ENCODE data around the gene RAB43.
"Not testable (repeated sequence)": the region's sequence is repeated elsewhere in the genome, so short reads cannot be mapped to it uniquely, and the experiment has no call there.

Gene RAB43

DNA sequence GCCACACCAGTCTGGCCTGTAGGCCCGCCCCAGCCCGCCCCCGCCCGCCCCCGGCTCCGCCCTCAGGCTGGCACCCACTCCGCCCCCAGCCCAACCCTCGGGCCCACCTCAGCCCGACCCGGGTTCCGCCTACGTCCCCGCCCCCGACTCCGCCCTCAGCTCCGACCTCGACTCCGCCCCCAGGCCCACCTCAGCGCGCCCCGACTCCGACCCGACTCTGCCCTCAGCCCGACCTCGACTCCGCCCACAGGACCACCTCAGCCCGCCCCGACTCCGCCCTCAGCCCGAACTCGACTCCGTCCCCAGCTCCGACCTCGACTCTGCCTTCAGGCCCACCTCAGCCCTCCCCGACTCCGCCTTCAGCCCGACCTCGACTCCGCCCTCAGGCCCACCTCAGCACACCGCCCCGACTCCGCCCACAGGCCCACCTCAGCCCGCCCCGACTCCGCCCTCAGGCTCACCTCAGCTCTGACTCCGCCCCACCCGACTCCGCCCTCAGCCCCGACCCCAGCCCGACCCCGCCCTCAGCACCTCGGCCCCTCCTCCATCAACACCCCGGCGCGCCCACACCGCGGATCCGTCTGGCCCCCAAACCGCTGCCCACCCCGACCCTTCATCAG lies at the start of gene RAB43:
RAB43 (minus strand) TSS at position 13 of the 620 bp plus-strand sequence. CDS start 315 bp downstream, outside the sequence.
- DNase-seq (ENCODE audit: low spot score): peak; percentile 94

DNA sequence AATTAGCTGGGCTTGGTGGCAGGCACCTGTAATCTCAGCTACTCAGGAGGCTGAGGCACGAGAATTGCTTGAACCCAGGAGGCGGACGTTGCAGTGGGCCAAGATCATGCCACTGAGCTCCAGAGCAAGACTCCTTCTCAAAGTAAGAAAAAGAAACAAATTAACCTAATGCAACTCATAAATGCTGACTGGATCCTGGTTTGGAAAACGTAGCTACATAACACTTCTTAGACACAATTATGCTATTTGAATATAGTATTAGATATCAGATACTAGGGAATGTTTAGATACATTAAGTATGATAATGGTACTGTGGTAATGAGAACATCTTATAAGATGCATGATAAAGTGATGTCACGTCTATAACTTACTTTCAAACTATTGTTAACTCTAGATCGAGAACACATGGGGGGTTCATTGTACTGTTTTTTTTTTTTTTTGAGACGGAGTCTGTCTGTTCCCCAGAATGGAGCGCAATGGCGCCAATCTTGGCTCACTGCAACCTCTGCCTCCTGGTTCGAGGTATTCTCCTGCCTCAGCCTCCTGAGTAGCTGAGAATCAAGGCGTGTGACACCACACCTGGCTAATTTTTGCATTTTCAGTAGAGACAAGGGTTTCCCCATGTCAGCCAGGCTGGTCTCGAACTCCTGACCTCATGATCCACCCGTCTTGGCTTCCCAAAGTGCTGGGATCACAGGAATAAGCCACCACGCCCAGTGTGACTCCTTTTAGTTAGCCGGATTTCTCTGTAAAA lies 45.2 kb upstream of the RAB43 start:
- no peak for DNase-seq (ENCODE audit: low spot score)

DNA sequence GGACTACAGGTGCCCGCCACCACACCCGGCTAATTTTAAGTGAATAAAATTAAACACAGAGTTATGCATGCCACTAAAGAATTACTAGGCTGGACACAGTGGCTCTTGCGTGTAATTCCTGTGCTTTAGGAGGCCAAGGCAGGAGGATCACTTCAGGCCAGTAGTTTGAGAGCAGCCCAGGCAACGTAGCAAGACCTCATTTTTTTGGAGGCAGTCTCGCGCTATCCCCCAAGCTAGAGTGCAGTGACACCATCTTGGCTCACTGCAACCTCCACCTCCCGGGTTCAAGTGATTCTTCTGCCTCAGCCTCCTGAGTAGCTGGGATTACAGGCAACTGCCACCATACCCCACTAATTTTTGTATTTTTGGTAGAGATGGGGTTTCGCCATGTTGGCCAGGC lies 44.0 kb upstream of the RAB43 start:
- not testable (repeated sequence) for DNase-seq (ENCODE audit: low spot score)

DNA sequence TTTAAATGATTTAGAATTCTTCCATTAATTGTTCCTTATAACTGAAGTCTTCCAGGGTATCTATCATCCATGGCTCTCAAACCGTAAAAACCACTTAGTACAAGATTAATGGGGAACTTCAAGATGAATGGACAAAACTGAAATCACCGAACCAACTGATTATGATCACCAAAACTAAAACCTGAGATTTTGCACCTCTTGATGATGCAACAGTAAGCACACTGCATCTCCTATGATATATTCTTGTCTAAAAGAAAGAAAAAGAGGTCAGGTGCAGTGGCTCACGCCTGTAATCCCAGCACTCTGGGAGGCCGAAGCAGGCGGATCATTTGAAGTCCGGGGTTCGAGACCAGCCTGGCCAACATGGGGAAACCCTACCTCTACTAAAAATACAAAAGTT lies 42.9 kb upstream of the RAB43 start:
- DNase-seq (ENCODE audit: low spot score): no peak

DNA sequence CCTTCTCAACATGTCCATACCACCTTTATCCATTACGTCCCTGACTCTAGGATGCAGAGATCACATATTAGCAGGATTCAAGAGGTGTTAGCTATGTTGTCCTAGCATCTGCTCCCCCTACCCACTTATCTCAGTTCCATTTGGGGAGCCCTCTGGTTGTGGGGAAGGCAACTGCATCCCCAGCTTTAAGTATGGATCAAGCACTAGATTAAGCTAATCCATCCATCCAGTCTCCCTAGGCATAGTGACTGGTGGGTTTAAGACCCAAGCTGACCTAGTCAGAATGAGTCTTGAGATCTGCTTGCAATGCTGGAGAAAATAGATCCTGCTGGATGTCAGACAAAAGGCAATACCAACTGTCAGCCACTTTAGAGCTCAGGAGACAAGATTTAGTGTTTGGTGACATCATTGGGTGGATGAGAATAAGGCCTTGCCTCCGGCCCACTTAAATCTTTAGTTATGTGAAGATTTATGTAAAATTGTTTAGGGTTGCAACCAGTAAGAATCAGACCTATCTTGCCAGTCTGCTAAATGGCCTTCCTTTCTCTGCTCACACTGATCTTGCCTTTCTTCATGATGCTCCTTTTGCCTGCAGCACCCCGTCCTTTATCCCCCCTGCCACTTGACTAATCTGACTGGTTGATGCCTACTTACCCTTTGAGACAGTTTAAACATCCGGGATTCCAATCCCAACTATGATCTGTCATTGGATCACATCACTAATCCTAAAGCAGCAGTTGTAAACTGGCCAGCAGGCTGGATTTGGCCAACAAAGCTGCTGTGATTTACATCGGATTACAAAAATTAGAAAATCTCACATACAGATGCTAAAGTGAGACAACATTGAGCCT lies 41.4 kb upstream of the RAB43 start:
- no peak for DNase-seq (ENCODE audit: low spot score)

DNA sequence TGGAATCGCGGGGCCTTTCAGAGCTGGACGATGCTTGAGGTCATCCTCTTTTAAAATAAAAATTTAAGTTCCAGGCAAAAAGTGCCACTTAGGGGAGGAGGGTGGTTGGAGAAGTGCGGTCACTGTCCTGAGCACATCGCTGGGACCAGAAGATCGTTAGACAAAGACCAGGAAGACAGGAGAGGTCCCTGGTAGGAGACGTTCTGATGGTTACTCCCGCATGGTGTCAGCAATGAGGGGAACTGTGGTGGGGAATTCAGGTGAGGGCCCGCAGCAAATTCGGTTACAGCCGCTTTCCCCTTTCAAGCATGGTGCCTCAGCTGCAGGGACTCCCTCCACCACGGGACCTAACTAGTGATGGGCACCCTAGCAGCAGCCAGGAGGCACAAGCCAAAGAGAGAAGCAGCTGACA lies 40.3 kb upstream of the RAB43 start:
- DNase-seq (ENCODE audit: low spot score): peak; percentile 48

DNA sequence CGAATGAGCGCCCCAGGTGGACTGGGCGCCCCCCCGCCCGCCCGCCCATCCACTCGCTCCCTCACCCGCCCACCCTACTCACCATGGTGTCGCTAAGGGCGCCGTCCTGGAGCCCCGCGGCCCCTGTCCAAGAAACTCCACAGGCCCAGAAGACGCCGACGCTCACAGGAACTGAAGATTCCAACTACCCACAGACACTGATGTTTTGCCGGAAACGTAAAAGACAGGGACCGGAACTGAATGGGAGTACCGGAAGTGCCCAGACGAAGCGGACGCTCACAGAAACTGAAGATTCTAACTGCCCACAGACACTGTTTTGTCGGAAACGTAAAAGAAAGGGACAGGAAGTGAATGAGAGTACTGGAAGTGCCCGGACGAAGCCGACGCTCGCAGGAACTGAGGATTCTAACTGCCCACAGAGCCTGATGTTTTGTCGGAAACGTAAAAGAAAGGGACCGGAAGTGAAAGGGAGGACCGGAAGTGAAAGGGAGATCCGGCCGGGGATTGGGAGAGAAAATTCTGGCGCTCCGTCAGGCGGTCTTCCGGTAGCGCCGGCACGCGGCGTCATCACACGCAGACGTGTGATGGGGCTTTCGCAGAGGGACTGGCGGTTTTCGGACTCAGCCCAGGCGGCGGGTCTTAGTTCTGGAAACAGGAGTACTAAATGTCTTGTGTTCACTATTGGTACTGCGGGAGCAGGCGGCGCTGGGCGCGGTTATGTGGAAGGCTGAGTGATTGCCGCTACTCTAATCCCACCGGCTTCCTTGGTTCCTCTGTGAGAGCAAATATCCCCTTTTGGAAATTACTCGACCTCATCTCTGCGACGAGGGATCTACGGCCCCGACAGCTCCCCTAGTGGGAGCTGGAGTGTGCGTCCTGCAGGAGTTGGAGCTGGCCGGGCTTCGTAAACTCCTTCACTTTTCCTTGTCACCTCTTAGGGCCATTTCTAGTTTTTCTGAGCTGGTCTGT lies 39.6 kb upstream of the RAB43 start, which contains the start of gene ISY1:
ISY1 (minus strand) TSS at position 173 of the 969 bp plus-strand sequence; CDS start at position 85, 88 bp downstream.
- peak; percentile 92 for DNase-seq (ENCODE audit: low spot score)

DNA sequence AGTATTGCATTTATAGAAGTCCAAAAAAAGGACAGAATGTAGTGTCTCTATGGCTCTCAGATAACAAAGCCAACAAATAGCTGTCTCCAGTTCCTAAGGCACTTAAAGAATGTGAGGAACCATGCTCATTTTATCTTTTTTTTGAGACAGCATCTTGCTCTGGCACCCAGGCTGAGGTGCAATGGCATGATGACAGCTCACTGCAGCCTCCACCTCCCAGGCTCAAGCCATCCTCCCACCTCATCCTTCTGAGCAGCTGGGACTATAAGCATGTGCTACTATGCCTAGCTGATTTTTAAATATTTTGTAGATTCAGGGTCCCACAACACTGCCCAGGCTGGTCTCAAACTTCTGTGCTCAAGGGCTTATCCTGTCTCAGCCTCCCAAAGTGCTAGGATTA lies 23.2 kb upstream of the RAB43 start:
- no peak for DNase-seq (ENCODE audit: low spot score)

DNA sequence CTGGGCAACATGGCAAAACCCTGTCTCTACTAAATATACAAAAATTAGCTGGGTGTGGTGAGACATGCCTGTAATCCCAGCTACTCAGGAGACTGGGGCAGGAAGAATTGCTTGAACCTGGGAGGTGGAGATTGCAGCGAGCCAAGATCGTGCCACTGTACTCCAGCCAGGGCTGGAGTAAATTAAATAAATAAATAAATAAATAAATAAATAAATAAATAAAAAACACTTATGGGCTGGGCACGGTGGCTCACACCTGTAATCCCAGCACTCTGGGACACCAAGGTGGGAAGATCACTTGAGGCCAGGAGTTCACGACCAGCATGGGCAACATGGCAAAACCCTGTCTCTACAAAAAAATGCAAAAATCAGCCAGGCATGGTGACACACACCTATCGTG lies 19.4 kb upstream of the RAB43 start:
- DNase-seq (ENCODE audit: low spot score): not testable (repeated sequence)

DNA sequence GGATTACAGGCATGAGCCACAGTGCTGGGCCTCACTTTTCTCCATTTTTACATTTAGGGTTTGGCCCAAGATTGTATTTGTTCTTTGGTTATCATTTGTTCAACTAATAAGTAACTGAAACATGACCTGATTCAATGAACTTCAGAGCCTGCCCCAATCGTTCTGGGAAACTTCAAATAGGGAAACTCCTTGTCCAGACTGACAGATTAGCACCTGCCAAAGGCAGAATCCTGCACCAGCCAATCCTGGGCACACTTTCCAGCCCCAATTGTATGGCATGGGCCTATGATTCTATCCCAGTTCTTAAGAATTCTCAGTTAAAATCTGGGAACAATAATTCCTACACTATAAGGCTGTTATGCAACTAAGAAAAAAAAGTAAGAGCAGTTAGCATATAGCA lies 18.3 kb upstream of the RAB43 start:
- DNase-seq (ENCODE audit: low spot score): no peak

DNA sequence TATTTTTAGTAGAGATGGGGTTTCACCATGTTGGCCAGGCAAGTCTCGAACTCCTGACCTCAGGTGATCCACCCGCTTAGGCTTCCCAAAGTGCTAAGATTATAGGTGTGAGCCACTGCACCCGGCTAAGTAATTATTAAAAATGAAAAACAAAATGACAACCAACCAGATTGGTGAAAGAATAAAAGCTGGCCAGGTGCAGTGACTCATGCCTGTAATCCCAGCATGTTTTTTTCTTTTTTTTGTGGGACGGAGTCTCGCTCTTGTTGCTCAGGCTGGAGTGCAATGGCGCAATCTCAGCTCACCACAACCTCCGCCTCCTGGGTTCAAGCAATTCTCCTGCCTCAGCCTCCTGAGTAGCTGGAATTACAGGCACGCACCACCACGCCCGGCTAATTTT lies 14.7 kb upstream of the RAB43 start:
- not testable (repeated sequence) for DNase-seq (ENCODE audit: low spot score)

DNA sequence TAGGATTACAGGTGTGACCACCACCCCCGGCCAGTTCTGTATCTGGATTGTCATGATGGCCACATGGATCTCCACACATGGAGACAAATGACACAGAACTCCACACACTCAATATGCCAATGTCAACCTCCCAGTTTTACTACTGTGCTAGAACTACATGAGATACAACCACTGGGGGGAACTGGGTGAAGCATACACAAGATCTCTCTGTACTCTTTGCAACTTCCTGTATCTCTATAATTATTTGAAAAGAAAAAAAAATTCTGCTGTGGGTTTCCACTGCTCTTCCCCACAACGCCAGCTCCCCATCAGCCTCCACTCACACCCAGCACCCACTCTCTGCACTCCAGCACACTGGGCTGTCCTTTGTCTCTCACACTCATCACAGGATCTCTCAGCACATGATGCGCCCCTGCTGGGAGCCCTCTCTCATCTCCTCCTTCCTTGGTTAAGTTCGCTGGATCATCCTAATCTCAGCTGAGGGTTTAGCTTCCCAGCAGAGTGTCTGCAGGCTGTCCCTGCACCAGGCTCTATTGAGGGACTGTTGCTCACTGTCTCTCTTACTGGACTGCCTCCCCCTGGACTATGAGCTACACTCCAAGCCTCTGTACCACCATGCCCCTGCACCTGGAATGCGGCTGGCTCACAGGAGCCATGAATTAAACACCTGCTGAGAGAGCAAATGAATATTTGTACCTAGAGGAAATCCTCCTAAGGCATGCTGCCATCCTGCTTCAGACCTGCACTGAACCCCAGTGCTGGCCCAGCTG lies 10.7 kb upstream of the RAB43 start:
- DNase-seq (ENCODE audit: low spot score): no peak

DNA sequence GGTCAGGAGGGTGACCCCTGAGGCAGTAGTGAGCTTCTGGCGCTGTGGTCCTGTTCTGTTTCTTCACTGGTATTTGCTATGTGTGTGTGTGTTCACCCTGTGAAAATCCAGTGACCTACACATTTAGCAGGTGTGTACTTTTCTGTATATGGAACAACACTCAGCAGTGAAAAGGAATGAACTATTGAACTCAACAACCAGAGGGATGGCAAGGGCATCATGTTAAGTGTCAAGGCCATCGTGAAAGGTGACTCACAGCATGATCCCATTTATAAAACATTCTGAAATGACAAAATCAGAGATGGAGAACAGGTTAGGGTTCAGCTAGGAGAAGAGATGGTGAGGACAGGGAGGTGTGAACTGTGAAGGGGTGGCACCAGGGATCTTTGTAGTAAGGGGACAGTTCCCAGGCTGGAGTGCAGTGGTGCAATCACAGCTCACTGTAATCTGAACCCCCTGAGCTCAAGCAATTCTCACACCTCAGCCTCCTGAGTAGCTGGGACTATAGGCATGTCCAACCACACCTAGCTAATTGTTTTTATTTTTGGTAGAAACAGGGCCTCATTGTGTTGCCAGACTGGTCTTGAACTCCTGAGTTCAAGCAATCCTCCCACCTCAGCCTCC lies 10.0 kb upstream of the RAB43 start:
- no peak for DNase-seq (ENCODE audit: low spot score)

DNA sequence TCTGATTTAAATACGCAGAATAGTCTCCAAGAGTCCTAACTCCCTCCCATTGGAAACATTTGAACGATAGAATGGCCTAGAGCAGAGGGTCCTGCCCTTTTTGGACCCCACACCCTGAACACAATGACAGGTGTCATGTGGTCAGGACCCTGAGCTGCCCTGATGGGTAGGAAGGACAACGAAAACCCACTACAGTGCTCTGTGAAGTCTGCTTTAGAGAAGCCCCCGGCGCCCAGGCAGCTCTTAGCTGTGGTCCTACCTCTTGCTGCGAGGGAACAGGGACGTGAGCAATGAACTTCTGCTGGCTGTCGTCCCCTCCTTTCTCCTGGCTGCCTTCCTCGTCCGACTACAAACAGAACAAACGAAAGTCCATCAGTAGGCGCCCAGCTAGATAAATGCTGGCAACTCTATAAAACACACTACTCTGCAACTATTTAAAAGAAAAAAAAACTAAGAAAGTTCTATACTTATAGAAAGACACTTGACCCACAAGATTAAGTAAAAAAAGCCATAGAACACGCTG lies 8.7 kb upstream of the RAB43 start:
- DNase-seq (ENCODE audit: low spot score): no peak

DNA sequence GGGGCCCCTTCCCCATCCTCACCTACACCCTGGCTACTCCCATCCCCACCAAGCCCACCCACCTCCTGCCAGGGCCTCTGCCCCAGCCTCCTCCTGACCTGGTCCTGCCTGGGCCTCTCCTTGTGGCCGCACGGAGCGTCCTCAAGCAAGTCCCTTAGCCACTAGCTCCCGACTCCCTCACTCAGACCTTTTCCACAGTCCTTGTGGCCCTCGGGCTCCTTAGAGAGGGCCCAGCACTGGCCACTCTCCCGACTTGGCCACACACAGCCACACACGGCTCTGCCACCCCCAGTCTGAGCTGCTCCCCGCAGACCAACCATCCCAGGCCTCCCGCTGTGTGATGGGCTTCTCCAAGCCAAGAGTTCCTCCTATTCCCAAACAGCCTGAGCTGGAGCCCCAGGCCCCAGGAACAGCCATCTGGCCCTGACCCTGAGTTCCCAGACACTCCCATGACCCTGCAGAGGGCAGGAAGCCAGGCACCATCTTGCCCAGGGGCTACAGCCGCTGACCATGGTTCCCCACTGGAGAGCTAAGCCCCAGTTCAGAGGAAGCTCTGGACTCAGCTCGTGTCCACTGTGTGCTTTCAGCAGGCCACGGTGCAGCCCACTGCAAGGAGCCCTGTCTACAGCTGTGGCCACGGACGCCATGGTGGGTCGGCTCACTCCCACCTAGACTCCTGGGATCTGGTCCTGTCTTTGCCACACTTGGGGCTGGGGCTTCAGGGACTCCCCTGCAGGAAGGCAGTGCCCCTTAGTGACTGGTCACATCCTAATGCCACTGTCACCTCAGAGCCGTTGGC lies 7.0 kb upstream of the RAB43 start:
- DNase-seq (ENCODE audit: low spot score): no peak

DNA sequence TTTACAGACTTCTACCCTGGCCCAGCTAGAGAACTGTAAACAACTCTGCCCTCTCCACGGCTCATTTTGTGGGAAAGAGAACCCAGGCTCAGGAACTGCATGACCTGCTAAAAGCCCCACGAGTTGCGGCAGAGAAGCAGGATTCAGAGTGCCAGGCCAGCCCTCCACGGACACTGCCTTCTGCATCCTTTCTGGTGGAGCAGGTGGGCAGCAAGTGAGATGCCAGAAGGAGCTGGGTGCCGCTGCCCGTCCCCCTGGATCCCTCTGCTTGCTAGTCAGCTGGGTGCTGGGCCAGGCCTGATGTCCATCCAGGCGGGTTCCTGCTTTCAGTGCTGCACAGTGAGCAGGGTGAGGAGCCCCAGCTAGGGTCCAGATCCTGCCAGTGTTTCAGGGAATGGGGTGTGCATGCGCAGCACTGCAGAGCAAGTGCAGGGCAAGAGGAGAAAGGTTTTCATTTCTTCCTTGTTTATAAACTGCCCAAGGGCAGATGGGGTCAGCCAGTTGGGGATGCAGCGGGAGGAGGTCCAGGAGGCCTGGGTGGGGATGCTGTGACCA lies 5.2 kb upstream of the RAB43 start:
- no peak for DNase-seq (ENCODE audit: low spot score)

DNA sequence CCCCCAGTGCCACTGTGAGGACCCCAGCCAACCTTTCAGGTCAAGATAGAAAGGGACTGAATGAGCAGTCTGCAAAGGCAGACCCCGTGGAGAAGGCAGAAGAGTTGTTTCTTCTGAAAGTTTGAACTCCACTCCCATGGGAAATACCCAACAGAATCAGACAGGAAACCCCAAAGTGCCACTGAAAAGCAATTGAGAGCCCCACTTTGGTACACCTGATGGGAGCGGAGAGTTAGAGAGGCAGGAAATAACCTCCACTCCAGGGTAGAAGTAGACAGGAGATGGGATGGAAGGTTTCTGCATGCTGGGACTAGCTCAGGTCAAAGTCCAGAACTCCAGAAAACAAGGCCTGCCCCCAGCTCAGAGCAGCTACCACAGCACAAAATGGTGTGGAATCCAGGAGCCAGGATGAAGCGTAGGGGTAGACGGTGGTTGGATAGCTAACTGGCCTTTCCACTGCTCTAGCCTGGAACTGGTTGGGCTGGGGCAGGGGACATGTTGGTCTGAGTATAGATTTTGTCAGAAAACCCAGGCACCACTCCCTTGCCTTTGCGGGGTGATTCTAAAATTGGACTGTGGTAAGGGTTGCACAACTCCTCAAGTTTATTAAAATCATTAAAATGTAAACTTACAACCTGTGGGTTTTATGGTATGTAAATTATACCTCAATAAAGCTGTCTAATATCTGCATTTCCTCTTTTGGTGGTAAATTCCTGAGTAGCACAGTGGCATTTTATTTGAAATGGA lies 1.9 kb upstream of the RAB43 start:
- peak; percentile 38 for DNase-seq (ENCODE audit: low spot score)

DNA sequence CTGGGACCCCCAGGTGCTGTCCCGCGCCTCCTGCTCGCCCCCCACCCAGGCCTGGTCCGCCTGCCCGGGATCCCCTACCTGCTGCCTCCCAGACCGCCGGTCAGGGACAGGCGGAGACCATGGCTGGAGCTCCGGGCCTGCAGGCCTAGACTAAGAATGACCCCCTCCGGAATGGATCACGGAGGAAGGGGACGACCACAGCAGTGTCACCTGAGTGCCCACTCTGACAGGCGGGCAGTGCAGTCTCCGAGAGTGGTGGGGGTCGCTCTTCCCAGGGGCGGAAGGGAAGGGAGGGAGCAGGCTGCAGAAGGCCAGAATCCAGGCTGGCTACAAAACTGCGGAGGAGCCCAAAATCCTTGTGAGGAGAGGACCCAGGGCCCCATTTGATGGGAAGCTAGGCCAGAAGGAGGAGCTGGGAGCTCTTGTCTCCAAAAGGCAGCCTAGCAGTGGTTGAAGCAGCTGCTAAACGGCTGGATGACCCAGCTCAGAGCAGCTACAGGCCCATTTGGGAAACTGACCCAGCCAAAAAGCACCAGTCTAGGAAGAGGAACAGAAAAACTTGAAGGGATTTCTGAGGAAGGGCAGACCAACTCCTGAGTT lies 908 bp upstream of the RAB43 start:
- DNase-seq (ENCODE audit: low spot score): peak; percentile 25
